Stimulated activated naive CD8-positive, alpha-beta T cell treated with anti-CD3 and anti-CD28 coated beads, Interleukin-15, amount 100 ng/mL, for 72 hours (primary cell): Measurements from ENCODE around the gene H6PD.

Source experiments
- ATAC-seq: fragments of 150-1000 bp; cut with Tn5 transposase; 2 replicates; pipeline ENCODE4 v1.10.0; 2021; ENCODE audit warnings: mild to moderate bottlenecking, moderate library complexity
- DNase-seq, 2 donors: peaks; one replicate each; pipeline ENCODE4 v3.0.0; 2021 to 2022
- H3K27ac Mint-ChIP-seq, 2 donors: one replicate each; pipeline ENCODE4 v1.8.0; 2022; ENCODE audit warnings: mild to moderate bottlenecking in 2 of 2, mixed read lengths in 2 of 2, moderate library complexity in 2 of 2
- H3K27me3 Mint-ChIP-seq: one replicate; pipeline ENCODE4 v1.8.0; 2022; ENCODE audit warnings: mixed read lengths
- H3K4me1 Mint-ChIP-seq: one replicate; pipeline ENCODE4 v1.8.0; 2022; ENCODE audit warnings: mild to moderate bottlenecking, mixed read lengths
- H3K4me3 Mint-ChIP-seq, 2 donors: one replicate each; pipeline ENCODE4 v1.8.0; 2022; ENCODE audit warnings: mild to moderate bottlenecking in 2 of 2, mixed read lengths in 2 of 2, moderate library complexity in 1 of 2
- H3K9me3 Mint-ChIP-seq, 2 donors: one replicate each; pipeline ENCODE4 v1.8.0; 2022; ENCODE audit warnings: mixed read lengths in 2 of 2

Gene H6PD

GRCh38 chr1:9258629-9259028 is 24.1 kb downstream of the H6PD start:
- no peak overlapping the region for H3K4me3 Mint-ChIP-seq
- peaks cover 37% of the 10 kb centered on the region for H3K4me1 Mint-ChIP-seq
- peaks cover 23 to 27% of the 10 kb centered on the region in 2 donors for H3K9me3 Mint-ChIP-seq
- no peaks in the 10 kb centered on the region for H3K27me3 Mint-ChIP-seq
- DNase-seq (no peak), ATAC-seq (no peak)
- no peak overlapping the region for H3K27ac Mint-ChIP-seq

GRCh38 chr1:9260059-9260766 is 25.6 kb downstream of the H6PD start:
- H3K27ac Mint-ChIP-seq: peak overlapping the region in 1 of 2 donors; percentile 75
- H3K4me1 Mint-ChIP-seq: peaks cover 28% of the 10 kb centered on the region
- DNase-seq: no peak
- no peaks in the 10 kb centered on the region for H3K27me3 Mint-ChIP-seq
- no peak for ATAC-seq
- H3K9me3 Mint-ChIP-seq: peaks cover 23 to 27% of the 10 kb centered on the region in 2 donors
- H3K4me3 Mint-ChIP-seq: no peak overlapping the region

DNA sequence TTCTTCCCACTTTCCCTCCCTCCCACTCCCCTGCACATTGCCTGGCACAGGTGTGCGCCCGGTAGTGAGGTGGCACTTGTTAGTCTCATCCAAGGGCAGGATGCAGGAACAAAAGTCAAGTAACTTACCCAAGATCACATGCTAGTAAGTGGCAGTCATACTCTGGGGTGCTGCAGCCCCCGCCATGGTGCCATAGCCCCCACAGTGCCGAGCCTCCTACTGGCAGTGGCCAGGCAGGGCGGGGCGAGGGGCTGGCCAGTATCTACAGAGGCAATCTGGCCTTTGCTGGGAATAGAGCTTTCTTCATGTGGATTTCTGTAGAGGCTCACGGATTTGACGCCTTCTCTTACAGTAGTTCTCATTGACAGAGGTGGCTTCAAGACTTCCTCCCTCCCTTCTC is 26.9 kb downstream of the H6PD start:
- DNase-seq (no peak), ATAC-seq (no peak)
- H3K27ac Mint-ChIP-seq: no peak overlapping the region
- H3K9me3 Mint-ChIP-seq: peaks cover 23 to 27% of the 10 kb centered on the region in 2 donors
- H3K4me3 Mint-ChIP-seq: no peak overlapping the region
- peaks cover 28% of the 10 kb centered on the region for H3K4me1 Mint-ChIP-seq
- H3K27me3 Mint-ChIP-seq: no peaks in the 10 kb centered on the region

DNA sequence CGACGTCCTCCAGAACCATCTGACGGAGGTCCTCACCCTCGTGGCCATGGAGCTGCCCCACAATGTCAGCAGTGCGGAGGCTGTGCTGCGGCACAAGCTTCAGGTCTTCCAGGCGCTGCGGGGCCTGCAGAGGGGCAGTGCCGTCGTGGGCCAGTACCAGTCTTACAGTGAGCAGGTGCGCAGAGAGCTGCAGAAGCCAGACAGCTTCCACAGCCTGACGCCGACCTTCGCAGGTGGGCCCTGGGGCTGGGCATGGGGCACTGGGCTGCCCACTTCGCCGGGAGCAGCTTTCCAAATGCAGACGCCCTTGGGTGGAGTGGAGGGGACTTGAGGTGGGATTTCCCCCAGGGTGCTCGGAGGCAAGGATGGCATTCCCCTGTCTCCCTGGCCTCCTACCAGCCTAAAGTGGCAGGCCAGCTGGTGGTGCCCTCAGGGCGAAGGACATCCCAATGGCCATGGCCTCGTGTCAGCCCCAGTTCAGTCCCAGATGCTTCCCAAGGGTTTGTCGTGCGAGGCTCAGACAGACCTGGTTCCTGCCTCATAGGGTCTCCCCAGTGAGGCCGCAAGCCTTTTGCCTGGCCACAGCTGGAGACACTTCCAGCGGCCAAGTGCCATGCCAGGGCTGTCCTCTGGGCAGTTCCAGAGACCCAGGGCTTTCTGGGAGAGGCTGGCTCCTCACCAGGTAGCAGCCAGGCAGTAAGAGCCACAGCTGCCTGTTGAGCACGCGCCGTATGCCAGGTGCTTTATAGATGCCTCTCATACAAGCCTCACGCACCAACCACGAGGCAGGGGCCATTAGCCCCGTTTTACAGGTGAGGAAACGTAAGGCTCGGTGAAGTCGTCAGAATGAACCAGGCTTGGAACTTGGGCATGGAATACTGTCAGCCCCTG is 27.8 kb downstream of the H6PD start:
- peaks cover 23 to 27% of the 10 kb centered on the region in 2 donors for H3K9me3 Mint-ChIP-seq
- H3K27me3 Mint-ChIP-seq: no peaks in the 10 kb centered on the region
- peaks cover 35% of the 10 kb centered on the region for H3K4me1 Mint-ChIP-seq
- no peak overlapping the region for H3K27ac Mint-ChIP-seq
- DNase-seq: no peak
- H3K4me3 Mint-ChIP-seq: no peak overlapping the region
- no peak for ATAC-seq

GRCh38 chr1:9263276-9263855 is 28.8 kb downstream of the H6PD start:
- DNase-seq (no peak), ATAC-seq (no peak)
- Mint-ChIP-seq H3K27ac (no peak overlapping the region), H3K9me3 (peaks cover 20 to 25% of the 10 kb centered on the region in 2 donors), H3K4me3 (no peak overlapping the region), H3K27me3 (no peaks in the 10 kb centered on the region), H3K4me1 (peaks cover 28% of the 10 kb centered on the region)

DNA sequence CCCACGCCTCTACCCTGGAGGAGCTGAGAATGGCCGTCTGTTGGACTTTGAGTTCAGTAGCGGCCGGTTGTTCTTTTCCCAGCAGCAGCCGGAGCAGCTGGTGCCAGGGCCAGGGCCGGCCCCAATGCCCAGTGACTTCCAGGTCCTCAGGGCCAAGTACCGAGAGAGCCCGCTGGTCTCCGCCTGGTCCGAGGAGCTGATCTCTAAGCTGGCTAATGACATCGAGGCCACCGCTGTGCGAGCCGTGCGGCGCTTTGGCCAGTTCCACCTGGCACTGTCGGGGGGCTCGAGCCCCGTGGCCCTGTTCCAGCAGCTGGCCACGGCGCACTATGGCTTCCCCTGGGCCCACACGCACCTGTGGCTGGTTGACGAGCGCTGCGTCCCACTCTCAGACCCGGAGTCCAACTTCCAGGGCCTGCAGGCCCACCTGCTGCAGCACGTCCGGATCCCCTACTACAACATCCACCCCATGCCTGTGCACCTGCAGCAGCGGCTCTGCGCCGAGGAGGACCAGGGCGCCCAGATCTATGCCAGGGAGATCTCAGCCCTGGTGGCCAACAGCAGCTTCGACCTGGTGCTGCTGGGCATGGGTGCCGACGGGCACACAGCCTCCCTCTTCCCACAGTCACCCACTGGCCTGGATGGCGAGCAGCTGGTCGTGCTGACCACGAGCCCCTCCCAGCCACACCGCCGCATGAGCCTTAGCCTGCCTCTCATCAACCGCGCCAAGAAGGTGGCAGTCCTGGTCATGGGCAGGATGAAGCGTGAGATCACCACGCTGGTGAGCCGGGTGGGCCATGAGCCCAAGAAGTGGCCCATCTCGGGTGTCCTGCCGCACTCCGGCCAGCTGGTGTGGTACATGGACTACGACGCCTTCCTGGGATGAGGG is 29.7 kb downstream of the H6PD start:
- no peak for DNase-seq
- Mint-ChIP-seq H3K4me3 (no peak overlapping the region), H3K4me1 (peaks cover 20% of the 10 kb centered on the region), H3K27ac (peak overlapping the region in 1 of 2 donors; percentile 89), H3K27me3 (no peaks in the 10 kb centered on the region), H3K9me3 (peaks cover 14 to 18% of the 10 kb centered on the region in 2 donors)
- no peak for ATAC-seq

DNA sequence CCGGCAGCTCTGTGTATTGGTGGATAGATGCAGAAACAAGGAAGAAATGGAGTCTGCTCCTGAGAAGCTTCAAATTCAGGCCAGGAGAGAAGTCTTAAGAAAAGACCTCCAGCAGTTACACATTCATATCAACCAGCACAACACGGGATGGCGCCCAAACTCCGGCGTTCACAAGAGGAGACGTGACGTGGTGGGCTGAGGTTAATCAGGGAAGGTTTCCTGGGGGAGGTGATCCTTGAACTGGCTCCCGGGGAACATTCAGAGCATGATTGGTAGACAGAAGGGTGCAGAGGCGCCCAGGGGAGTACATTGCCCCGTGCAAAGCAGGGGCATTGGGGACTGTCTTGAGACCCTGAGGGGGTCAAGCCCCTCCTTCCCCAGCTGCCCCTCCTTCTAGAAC is 30.5 kb downstream of the H6PD start:
- Mint-ChIP-seq H3K9me3 (peaks cover 6 to 10% of the 10 kb centered on the region in 2 donors), H3K27ac (peak overlapping the region in 1 of 2 donors; percentile 89), H3K4me1 (peaks cover 15% of the 10 kb centered on the region), H3K4me3 (no peak overlapping the region), H3K27me3 (no peaks in the 10 kb centered on the region)
- ATAC-seq (no peak), DNase-seq (no peak)

- Mint-ChIP-seq H3K4me1 (peaks cover 9% of the 10 kb centered on the region), H3K27ac (no peak overlapping the region), H3K27me3 (no peaks in the 10 kb centered on the region), H3K4me3 (no peak overlapping the region), H3K9me3 (peaks cover 0 to under 1% of the 10 kb centered on the region in 2 donors)
- ATAC-seq (no peak), DNase-seq (no peak)
Measured at GRCh38 chr1:9265968-9266367, 31.4 kb downstream of the H6PD start.

- ATAC-seq: peak; percentile 11
- Mint-ChIP-seq H3K9me3 (no peaks in the 10 kb centered on the region), H3K4me3 (no peak overlapping the region), H3K4me1 (peaks cover 8% of the 10 kb centered on the region), H3K27me3 (no peaks in the 10 kb centered on the region), H3K27ac (peak overlapping the region in 1 of 2 donors; percentile 90)
- no peak for DNase-seq
Measured at GRCh38 chr1:9267352-9267686, 32.7 kb downstream of the H6PD start.

DNA sequence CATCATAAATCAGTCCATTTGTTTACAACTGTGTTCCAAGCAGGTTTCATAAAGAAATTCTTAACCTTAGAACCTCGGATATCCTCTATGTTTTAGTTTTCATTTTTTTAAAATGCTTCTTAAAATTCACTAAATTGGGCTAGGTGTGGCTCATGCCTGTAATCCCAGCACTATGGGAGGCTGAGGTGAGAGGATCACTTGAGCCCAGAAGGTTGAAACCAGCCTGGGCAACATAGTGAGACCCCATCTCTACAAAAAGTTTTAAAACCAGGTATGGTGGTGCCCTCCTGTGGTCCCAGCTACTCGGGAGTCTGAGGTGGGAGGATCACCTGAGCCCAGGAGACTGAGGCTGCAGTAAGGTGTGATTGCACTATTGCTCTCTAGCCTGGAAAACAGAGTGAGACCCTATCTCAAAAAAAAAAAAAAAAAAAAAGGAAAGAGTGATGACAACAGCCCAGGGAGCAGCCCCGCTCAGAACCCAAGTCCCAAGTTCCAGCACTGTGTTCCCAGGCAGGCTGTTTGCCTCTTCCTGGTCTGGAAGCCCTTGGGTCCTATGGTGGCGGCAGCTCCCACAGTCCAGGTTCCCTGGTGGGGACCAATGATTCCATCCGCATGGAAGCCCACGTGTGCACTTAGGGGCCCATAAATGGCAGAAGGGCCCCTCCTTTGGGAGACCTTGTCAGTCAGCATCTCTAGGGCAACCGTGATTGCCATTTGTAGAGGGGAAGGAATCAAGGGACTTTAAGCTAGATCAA is 33.4 kb downstream of the H6PD start:
- ATAC-seq: no peak
- Mint-ChIP-seq H3K27ac (no peak overlapping the region), H3K9me3 (no peaks in the 10 kb centered on the region), H3K27me3 (no peaks in the 10 kb centered on the region), H3K4me1 (peaks cover 8% of the 10 kb centered on the region), H3K4me3 (no peak overlapping the region)
- DNase-seq: no peak

DNA sequence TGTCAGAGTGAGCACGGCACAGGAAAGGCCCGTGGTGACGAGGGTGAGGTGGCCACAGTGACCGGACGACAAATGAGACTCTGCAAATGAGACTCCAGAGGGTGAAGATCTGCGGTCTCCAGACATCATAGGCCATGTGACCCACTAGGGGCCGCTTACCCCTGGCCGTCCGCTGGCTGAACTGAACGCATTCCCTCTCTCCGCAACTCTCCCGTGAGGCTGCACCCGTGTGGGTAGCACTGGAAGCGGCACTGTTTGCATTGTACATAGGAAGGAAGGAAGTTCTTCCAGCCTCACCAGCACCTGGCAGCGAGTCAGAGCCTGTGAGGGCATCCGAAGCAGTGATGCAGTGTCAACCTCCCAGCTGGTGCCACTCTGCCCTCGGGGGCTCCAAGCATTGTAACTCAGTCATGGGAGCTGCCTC is 34.5 kb downstream of the H6PD start:
- no peak for ATAC-seq
- no peak for DNase-seq
- peaks cover 8% of the 10 kb centered on the region for H3K4me1 Mint-ChIP-seq
- no peaks in the 10 kb centered on the region for H3K9me3 Mint-ChIP-seq
- no peak overlapping the region for H3K27ac Mint-ChIP-seq
- H3K27me3 Mint-ChIP-seq: no peaks in the 10 kb centered on the region
- H3K4me3 Mint-ChIP-seq: no peak overlapping the region

DNA sequence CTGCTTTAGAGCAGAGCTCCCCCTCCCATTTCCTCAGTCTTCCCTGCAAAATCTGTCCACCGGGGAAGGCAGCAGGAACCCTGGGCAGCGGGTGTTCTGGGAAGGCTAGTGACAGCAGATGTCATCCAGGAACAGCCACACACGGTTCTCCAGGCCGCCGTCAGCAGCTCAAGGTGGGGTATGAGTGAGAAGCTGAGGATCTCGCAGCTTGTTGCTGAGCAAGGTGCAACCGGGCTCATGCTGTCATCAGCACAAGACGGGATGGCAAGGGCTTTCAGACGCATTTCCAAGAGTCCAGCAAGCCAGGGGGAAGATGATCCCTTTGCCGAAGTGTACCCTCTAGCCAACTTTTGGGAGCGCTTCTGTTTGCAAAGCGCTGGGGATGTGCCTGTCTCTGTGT is 35.1 kb downstream of the H6PD start:
- no peaks in the 10 kb centered on the region for H3K9me3 Mint-ChIP-seq
- no peak overlapping the region for H3K4me3 Mint-ChIP-seq
- no peaks in the 10 kb centered on the region for H3K27me3 Mint-ChIP-seq
- ATAC-seq (no peak), DNase-seq (no peak)
- no peak overlapping the region for H3K27ac Mint-ChIP-seq
- H3K4me1 Mint-ChIP-seq: peaks cover 8% of the 10 kb centered on the region

DNA sequence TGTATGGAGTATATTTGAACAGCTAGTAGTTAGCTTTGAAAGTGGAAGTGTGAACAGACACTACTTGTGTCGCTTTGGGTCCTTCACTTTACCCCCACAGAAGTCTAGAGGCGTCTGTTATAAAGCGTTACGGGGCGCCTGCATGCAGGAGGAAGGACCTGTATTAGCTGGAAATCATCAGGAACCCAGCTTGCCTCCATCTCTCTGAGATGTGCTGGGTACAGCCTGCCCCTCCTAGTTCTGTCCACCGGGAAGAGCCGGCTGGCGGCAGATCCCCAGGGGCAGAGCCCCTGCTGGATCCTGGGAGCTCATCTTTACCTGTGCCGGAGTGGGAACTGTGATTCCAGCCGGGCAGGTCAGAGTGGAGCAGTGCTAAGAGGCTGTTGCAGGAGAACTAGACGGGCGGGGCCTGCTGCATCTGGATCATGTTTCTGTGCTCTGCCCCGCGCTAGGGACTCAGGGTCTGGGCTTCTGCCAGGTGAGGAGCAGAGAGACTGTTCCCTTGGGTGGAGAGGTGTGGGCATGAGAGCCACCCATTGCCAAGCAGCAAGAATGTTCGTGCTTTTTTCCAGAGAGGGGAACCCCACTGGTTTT is 35.8 kb downstream of the H6PD start:
- peaks cover 15% of the 10 kb centered on the region for H3K4me1 Mint-ChIP-seq

DNA sequence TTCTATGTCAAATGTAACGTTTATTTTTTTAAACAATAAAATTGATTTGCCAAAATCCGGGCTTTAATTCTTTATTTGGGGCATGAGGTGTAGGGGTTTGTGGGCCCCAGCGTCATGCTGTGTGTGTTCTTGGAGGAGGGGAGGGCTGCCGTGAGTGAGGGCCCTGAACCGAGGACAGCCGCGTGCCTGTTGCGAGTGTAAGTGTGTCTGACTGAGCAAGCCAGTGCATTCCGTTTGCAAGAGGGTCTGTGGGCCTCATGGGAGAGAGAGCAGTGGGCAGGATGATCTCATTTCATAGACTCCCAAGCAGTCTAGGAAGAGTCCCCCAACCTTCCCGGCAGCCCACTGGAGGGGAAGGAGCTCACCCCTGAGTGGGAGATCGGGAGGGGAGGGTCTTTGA is 36.7 kb downstream of the H6PD start:
- H3K4me3 Mint-ChIP-seq: no peak overlapping the region
- peaks cover 24% of the 10 kb centered on the region for H3K4me1 Mint-ChIP-seq
- H3K27ac Mint-ChIP-seq: no peak overlapping the region
- H3K9me3 Mint-ChIP-seq: no peaks in the 10 kb centered on the region
- DNase-seq (no peak), ATAC-seq (no peak)
- H3K27me3 Mint-ChIP-seq: no peaks in the 10 kb centered on the region

More for the DNA sequence above, 35.8 kb downstream of the H6PD start:
- H3K27ac Mint-ChIP-seq: no peak overlapping the region
- no peaks in the 10 kb centered on the region for H3K9me3 Mint-ChIP-seq
- no peak for DNase-seq
- no peak overlapping the region for H3K4me3 Mint-ChIP-seq
- no peaks in the 10 kb centered on the region for H3K27me3 Mint-ChIP-seq
- ATAC-seq: no peak
